Right renal cortex interstitium (tissue), 3 donors: Measurements from ENCODE around the gene PRKD1. TPM values are rescaled to one million over a fixed set of nuclear protein-coding genes. Genes with fewer than 3 reads are reported as not detected.

Experiments used
- DNase-seq, 3 donors: peaks; one replicate each; pipeline ENCODE4 v3.0.0-alpha.2; 2013; ENCODE audit warnings: low read depth in 3 of 3, low spot score in 2 of 3
- polyA plus RNA-seq, 3 donors: library from polyadenylated mRNA; unstranded; fragments of 120-200 nt; gene quantifications; one replicate each; pipeline ENCODE4 v1.2.1, GENCODE V29; 2013; ENCODE audit not compliant: insufficient read length in 3 of 3

The PRKD1 gene
- polyA plus RNA-seq, 3 donors = 30.4 to 32.5 (median 31.3) TPM

DNA sequence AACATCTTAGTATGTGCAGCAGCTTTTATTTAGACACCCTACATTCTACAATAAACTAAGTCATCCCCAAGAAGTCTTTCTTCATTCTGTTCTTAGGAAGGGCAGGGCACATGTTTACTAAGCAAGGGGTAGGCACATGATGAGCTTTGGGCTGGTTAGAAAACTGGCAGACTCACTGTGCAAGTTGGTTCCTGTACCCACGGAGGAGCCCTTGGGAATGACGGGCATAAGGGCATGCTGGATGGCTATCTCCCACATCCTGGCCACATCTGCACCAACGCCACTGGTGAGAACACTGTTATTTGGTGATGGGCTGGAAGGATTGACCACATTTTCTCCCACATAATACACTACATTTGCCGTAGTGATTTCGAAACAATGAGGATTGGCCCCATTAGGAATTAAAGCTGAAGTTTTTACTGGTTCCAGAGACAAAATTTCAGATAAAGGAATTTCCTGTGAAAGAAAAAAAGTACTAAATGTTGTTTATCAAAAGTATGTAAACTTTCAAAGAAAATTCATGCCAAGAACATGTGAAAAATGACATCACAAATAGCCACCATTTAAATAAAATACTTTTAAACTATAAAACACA lies 297.0 kb downstream of the PRKD1 start:
- DNase-seq = no peak

DNA sequence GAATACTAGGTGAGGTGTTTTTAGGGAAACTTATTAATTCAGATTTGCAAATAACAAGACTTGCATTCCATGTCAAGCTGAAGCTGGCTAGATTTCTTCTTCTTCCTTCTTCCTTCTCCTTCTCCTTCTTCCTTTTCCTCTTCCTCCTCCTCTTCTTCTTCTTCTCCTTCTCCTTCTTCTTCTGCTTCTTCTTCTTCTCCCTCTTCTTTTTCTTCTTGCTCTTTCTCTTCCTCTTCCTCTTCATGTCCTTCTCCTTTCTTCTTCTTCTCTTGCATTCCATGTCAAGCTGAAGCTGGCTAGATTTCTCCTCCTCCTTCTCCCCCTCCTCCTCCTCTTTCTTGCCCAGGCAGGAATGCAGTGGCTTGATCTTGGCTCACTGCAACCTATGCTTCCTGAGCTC lies 297.8 kb downstream of the PRKD1 start:
- no peak for DNase-seq

DNA sequence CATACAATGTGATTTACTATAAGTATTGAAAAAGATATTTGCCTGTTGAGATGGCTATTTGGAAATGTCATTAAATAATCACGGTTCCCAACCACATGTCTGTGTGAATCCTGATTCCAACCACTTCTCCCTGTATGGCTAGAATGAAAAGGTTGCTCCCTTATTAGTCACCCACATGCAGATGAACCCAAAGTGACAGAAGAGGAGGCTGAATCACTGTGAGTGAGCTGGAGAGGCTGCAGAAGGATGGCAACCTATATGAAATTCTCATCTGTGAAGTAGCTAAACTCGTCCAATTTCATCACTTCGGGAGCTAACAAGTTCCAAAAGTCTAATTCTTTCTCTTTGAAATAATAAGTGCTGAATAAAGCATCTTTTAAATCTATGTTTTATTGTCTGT lies 300.5 kb downstream of the PRKD1 start:
- no peak for DNase-seq

DNA sequence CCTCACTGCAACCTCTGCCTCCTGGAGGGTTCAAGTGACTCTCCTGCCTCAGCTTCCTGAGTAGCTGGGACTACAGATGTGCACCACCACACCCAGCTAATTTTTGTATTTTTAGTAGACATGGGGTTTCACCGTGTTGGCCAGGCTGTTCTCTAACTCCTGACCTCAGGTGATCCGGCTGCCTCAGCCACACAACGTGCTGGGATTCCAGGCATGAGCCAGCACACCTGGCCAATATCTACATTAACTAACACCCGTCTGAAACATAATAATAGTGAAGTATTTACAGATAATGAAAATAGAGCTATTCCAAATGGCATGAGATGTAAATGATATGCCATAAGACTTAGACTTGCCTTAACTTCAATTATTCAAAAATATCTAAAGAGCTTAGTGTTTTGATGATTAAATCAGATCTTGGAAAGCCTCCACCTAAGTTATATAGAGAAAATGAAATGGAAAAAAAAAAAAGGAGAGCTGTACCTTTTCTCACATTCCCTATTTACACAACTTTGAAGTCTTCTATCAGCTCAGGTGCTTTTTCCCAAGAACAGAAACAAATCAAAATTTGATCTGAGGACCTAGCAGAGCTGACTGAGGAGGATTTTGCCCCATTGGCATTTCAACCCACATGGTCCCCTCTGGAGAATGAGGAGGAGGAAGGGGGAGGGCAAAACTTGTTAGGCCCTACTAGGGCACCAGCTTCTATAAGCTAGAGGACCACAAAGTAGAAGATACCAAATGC lies 309.2 kb downstream of the PRKD1 start:
- no peak for DNase-seq

DNA sequence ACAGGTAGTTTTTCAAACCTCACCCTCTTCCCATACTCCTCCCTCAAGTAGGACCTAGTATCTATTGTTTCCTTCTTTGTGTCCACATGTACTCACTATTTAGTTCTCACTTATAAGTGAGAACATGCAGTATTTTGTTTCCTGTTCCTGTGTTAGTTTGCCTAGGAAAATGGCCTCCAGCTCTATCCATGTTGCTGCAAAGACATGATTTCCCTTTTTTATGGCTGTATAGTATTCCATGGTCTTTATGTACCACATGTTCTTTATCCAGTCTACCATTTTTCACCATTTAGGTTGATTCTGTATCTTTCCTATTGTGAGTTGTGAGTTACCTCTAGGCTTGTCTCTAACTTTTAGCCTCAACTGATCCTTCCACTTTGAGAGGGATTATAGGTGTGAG lies 310.7 kb downstream of the PRKD1 start:
- no peak for DNase-seq

DNA sequence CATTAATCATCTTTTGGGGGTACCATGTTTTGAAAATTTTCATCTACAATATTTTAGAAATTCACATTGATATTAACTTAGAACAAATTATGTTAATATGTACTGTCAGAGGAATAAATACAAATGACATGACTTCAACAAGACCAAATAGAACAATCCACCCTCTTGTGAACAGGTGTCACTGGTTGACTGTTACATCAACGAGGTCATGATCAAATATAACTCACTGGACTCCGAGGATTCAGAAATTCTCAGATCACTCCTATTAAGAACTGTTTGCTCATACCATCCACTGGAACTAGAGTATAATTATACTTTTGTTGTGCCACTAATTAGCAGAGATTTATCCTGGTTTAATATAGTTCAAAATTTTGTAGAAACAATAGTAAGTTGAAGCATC lies 318.8 kb downstream of the PRKD1 start:
- no peak for DNase-seq

DNA sequence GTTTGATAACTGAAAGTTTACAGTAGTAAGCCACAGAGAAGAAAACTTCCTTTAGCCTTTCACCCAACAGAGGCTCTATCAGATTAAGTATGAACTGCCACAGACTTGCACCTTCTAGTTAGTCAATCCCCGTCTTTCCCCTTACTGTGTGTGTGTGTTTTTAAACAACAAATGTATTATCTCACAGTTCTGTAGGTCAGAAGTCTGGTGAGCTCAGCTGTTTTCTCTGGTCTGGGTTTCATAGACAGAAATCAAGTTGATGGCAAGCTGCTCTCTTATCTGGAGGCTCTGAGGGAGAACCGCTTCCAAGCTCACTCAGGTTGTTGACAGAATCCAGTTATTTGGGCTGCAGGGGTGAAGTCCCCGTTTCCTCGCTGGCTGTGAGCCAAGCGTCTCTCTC lies 320.5 kb downstream of the PRKD1 start:
- no peak for DNase-seq

DNA sequence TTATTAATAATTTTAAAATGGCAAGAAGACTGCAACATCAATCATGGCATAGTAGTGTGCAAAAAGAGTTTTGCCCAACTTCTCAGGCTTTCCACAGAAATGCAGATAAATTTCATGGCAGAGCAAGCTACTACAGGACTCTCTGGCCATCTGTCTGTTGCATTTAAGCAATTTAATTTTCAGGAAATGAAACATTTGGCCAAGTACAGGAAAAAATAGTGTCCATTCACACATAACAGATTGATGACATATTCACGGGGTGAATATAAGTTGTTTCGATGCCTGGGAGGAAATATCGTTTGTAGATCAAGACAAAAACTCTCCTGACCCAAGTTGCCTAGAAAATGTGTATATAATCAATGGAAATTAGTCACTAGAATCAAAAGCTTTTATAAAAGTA lies 324.0 kb downstream of the PRKD1 start:
- no peak for DNase-seq

DNA sequence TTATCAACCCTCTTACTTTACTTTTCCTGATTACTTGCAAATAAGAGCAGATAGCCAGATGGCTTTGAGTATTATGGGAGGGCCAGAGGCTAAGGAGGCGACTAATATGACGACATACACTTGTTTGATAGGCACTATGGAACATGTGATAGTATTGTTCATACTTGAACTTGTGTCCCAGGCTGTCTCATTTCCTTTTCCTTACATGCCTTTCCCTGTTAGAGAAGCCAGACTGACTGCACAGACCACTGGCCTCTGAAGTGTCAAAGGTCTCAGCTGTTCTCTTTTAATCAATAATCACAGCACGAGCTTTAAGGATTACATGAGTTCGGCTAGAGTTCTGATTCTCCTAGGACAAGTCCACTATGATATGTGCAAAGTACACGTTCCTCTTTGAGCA lies 326.0 kb downstream of the PRKD1 start:
- no peak for DNase-seq

DNA sequence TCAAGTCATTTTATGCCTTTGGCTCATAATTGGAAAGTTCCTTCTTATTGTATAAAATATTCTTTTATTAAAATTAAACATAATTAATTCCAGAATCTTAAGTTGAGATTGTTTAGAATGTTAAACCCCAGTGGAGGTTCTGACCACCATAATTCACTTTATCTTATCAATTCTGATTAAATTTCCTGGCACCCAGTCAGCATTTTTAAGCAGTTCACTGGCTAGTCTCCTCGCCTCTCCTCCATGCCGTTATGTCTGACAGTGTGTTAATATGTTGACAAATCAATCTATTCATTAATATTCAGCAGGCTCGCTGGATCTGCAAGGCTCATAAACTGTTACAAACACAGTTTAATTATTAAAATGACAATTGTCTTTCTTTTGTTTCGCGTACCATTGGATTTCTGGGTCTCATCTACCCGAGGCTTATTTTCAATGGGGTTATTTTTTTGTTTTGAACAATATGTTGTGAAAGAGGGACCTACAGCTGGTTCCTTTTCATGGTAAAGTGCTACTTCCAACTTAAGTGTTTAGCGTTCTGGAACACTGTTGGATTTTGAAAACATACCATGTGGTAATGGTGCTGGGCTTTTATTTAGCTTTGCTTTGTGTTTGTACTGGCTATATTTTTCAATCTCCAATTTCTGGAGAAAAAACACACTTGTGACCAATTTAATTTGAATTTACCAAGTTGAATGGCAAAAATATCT lies 339.7 kb downstream of the PRKD1 start:
- DNase-seq = no peak

DNA sequence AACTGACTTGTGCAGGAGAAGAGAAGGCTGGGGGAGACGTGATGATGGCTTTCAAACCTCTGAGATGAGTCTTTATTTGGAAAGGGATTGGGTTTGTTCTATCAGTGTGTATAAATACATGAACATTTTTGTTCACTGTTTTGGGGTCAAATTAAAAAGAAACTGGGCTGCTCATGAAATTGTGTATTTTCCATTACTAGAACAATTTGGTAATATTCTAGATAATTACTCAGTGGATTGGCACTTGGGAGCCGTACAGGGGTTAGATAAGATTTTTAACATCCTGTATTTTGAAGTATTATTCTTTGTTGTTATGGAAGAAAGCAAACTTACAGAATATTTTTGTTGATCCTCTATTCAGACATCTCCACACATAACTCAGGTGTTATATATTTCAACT lies 340.6 kb downstream of the PRKD1 start:
- no peak for DNase-seq

DNA sequence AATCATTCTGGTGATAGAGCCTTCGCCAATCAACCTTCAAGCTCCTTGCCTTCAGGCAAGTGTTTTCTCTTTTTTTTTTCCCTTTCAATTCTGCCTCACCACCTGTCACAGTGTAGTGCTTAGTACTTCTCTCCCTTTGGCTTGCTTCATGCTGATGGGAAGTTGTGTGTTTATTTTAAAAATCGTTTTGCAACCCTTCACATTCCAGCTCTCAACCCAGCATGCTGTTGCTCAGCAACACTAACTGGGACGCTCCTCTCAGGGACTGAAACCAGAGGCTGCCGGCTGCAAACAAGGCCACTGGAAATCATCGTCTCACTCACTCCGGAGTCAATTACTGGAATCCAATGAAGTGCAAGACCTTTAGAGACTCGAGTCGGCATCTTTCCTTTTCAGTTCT lies 342.7 kb downstream of the PRKD1 start:
- peak; percentile 17 to 40 (median 25) for DNase-seq

DNA sequence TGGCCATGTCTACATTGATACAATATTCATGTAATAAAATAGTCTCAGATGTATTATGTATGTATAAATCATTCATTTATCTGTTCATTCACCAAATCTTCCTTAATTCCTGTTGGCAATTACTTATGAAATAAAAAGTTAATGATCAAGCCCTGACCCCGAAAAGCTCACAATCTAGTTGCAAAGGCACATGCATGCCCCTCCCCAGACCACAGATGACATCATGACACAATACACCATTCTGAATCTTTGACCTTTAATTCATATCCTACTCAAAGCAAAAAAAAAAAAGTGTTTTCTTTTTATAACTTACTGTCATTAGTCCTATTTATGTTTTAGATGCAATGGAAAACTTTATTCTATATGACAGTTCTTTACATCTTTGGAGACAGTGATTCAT lies 346.9 kb downstream of the PRKD1 start:
- DNase-seq = no peak

DNA sequence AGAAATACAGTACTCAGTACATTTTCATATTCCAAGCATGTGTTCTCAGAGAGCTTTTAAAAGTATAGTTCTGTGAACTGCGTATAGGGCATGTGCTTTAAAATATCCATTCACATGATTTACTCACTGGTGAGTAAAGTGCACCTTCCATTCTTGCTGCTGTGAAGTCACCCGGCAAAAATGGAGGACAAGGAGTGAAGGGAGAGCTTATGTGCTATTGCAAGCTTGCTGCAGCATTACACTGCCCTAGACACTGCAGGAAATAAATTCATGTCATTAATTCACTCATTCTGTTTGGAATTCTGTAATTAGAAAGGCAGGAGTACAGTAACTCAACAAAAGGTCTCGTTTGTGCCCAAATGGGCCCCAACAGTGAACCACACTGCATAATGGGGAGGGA lies 347.8 kb downstream of the PRKD1 start:
- DNase-seq = no peak

DNA sequence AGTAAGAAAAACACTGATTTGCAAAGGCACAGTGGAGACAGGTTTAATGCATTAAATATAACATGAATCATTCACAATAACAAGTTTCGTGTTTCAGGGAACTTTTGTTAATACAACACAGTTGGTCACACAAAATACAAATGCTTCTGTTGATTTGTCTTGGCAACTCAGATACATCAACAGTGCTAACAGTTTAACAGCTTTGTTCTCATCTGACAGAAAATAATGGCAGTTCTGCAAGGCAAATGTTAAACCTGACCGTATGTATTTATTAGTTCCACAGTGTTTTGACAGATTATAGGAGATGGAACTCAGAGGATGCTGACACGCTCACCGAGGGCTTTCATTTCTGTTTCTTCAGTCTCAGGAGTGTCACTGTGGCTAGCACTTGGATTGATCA lies 350.7 kb downstream of the PRKD1 start:
- no peak for DNase-seq

DNA sequence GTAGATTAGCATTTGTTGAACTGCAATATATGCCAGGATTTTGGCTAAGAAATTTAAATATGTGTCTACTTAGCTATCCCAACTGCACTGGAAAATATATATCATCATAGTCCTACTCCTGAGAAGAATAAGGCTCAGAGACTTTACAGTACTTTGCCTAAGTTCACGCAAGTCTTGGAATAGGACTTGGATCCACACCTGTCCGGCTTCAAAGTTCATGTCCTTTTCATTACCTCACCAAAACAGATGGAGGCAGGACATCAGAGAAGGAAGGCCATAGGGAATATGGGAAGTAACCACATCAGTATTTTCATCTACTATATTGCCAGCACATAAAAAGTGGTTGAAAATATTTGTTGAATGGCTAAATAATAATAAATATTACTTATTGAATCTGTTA lies 358.5 kb downstream of the PRKD1 start:
- DNase-seq = no peak

DNA sequence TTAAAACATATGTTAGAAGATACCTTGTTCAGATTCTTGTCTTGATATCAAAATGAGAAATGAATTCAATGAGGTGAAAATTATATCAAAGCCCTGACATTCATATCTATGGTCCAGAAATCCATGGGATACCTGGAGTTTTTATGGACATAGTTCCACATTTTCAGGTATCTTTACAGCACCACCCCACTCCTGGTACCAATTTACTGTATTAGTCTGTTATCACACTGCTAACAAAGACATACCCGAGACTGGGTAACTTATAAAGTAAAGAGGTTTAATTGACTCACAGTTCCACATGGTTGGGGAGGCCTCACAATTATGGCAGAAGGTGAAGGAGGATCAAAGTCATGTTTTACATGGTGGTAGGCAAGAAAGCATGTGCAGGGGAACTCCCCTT lies 361.5 kb downstream of the PRKD1 start:
- no peak for DNase-seq

DNA sequence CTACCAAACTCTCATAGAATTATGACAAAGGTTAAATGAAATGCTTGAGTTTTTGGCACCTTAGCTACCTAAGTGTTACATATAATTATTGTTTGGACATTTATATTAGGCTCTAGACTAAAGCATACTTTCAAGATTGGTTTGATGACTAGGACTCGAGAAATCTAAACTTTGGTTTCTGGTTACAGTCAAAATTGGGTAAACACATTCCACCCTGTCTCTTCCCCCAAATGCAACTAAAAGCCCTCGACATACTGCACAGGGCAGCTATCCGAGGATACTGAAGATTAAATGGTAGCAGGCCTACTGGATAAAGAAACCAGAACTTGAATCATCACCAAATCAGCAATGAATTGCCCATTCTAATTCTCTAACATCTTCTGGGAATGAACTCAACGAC lies 369.1 kb downstream of the PRKD1 start:
- DNase-seq = no peak

DNA sequence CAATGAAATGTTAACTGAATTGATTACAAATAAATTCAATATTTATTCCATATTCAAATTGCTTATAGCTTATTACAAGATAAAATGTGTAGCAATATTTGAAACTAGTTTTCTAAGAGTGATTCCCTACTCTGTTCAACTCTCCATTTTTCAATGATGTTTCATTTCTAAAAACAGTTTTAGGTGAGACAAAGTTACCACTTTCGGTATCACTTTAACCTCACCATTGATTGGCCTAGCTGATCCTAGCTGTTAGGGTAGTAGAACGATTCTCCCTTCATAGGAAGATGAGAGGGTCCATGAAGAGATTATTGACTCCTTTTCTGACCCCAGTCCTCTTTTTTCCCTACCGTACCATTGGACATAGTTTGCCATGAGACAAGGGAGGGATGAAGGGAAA lies 373.3 kb downstream of the PRKD1 start:
- no peak for DNase-seq

DNA sequence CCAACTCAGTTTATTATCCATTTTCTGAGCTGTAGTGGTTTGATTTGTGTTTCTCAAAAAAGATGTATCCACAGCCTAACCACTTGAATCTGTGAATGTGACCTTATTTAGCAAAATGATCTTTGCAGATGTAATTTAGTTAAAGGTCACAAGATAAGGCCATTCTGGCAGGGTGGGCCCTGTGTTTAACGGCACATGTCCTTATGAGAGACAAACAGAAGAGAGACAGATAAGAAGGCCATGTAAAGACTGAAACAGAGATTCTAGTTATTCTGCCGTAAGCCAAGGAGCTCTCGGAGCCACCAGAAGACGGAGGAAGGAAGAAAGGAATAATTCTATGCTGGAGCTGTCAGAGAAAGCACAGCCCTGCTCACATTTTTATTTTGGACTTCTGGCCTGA lies 374.2 kb downstream of the PRKD1 start:
- DNase-seq = no peak

DNA sequence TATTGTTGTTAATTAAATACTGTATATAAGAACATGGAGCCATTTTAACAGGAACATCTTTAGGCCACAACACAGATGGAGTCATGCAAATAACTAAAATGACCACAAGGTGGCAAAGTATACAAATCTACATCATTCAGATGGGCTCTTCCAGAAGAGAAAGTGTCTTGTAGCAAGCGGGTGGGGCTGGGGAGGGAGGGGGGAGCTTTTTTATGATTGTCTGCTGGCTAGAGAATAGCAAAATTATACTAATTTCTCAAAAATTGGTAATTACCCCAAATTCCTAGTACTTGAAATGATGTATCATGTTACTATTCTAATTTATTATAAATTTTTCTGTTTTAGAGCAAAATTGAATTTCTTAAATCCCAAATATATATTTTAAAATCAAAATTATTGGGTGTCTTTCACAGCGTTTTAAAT lies 378.7 kb downstream of the PRKD1 start:
- DNase-seq = peak in 1 of 3 donors; percentile 9

DNA sequence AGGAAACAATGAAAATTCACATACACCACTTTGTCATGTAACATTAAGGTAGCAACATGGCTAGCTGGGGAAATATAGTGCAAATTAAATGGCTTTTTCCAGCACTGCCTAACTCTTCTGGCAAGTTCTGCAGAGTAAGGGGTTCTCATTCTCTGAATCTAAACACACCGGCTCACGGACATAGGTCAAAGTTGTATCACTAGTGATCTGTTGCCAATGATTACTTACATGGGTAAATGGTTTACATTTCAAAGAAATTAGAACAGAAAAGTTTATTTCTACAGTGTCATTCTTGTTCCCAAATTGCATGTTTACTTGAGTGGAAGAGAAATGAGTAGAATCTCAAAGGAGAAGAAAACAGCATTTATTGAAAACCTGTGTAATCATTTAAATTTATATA lies 381.9 kb downstream of the PRKD1 start:
- DNase-seq = no peak
